Measurements from ENCODE around the gene FTO.

Gene FTO

GRCh38 chr16:53755026-53755910 is 51.3 kb downstream of the FTO start:
- no peak for DNase-seq (ENCODE audit: low read depth)

GRCh38 chr16:53756275-53756996 is 52.5 kb downstream of the FTO start:
- no peak for DNase-seq (ENCODE audit: low read depth)

DNA sequence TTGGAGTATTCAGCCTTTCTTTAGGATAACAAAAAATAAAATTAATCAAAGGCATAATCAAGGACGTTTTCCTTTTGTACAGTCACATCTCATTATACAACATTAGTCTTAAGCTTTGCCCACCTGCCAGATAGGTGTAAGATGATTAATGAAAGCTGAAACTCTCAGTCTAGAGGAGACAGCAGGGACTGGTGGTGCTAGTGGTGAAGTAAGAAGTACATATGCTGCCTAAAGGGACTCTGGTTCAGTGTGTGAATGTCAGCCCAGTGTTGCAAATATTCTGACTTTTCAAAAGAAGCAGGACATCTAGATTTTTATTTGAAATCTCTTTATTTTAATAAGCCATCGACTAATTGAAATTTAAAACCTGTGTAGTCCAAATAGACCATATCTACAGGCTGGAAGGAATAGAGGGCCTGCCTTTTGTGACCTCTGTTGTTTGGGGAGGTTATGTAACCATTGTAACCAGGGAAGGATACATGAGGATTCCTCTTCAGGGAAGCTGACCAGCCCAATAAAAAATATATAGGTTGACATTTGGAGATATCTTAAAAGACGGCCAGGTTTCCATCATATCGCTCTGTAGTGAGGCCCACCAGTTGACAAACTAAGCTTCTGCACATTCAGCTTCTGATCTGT is 54.1 kb downstream of the FTO start:
- no peak for DNase-seq (ENCODE audit: low read depth)

DNA sequence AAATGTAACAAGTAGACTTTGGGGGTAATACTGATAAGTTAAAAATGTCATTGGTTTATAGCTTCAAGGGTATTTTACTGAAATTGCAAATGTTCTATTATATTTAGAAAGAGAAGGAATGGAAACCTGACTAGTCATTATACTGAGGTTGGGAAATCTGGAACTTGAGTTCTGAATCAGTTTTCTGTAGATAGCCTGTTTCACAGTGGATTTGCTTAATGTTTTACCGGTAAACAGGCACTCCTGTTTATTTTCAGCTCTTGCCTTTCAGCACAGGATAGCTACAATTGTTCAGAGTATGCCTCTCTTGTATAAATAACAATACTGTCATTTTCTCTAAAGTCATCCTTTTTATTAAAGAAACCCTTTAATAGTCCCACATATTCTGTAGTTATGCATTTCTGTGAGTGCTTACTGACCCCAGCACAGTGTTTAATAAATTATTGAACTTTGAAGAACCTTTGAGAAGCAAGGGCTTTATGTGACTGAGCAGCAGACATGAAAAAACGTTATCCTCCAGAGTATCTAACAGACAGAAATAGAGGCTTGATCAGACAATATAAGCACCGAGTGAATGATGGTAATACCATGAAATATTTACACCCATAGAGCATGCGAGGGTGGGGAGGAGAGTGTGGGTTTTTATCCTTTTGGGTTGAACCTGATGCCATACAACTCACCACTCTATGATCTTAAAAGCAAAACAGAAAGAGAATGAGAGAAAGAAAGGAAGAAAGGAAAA is 58.2 kb downstream of the FTO start:
- no peak for DNase-seq (ENCODE audit: low read depth)

DNA sequence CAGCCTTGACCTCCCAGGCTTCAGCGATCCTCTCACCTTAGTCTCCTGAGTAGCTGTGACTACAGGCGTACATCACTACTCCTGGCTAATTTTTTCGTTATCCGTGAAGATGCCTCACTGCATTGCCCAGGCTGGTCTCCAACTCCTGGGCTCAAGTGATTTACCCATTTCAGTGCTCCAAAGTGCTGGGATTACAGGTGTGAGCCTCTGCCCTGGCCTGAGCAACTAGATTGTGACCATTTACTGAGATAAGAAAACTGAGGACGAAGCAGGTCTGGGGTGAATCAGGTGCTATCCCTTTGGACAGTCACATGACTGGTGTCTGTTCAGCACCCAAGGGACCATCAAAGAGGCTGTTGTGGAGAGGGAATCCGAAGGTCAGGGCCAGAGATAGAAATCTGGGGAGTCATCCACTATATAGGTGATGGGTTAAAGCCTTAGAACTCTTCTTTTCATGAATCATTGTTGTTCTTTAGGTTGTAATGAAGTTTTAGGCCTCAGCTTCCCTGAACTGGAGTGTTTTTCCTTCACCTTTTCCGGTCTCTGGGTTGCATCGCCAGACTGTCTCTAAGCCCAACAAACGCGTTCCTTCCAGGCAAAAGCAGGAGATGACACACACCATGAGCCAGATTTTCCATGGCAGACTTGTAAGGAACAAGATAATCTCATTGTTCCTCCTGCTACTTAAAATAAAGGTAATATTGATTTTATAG is 62.5 kb downstream of the FTO start:
- DNase-seq (ENCODE audit: low read depth) = no peak

GRCh38 chr16:53768167-53768566 is 64.2 kb downstream of the FTO start:
- no peak for DNase-seq (ENCODE audit: low read depth)

DNA sequence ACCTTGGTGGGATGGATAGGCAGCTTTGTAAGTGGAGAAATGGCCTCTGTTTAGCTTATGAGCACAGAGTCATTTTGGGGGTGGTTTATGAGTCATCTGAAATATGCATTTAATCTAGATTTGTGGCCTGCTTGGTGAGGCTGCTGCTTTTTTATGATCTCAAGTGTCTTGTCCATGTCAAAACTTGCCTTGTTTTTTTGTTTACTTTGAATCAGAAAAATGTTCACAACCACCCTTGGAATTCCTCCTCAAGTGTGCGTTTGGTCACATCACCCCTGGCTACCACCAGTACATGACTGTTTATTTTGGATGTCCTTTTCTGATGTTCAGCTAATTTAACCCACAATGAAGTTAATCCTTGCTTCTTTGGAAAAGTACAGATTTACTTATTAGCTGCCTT is 64.6 kb downstream of the FTO start:
- DNase-seq (ENCODE audit: low read depth) = no peak

GRCh38 chr16:53769185-53769584 is 65.2 kb downstream of the FTO start:
- DNase-seq (ENCODE audit: low read depth) = no peak

- no peak for DNase-seq (ENCODE audit: low read depth)
Observed at GRCh38 chr16:53769787-53770186, 65.8 kb downstream of the FTO start.

- no peak for DNase-seq (ENCODE audit: low read depth)
Observed at GRCh38 chr16:53770641-53771040, 66.7 kb downstream of the FTO start.

DNA sequence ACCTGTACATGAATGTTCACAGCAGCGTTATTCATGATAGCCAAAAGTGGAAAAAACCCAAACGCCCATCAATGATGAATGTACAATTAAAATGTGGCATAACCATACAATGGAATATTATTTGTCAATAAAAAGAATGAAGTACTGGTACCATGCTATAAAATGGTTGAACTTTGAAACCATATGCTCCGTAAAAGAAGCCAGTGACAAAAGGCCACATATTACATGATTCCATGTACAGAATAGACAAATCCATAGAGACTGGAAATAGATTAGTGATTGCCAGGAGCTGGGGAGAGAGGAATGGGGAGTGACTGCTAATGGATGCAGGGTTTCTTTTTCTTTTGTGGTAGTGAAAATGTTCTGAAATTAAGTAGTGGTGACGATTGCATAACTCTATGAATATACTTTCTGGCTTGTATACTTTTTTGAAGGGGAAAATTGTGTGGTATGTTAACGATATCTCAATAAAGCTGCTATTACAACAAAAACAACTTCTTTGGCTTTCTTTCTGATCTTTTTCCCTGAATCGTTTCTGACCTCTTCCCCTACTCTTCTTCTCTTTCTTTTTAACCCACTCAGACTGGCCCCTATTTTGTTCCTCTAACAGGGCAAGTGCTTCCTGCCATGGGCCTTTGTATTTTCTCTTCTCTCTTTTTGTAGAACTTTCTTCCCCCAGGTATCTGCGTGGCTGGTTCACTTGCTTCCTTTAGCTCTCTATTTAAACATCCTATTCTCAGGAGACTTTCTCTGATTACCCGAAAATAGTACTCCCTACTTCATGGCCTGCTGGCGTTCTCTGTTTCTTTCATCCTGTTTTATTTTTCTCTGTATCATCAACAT is 67.9 kb downstream of the FTO start:
- DNase-seq (ENCODE audit: low read depth) = no peak

DNA sequence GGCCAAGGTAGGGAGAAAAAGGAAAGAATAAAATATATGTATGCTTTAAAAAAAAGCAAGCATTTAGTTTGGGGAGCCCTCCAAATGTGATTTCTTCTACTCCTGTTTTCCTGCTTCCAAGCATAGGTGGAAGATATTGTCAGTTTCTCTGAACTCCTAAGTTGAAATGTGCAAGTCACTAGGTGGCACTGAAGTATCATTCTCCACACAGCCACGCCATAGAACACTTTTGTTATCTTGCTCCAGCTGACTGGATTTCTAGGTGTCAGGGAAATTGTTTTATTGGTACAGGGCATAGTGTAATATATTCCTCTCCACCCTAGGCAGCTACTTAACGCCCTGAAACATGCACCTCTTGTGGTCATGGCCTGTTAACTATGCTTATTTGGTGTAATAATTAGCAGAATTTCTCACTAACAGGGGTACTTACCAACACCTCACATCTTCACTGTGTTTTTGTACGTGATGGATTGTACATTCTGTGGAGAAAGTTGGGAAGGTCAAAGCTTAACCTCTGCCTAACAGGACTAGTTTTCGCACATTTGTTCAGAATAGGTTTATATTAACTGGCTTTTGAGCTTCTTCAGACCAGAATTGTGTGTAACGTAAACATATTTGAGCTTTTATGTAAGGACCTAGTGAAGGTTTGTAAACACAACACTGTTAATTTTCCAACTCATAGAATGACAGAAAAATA is 69.3 kb downstream of the FTO start:
- no peak for DNase-seq (ENCODE audit: low read depth)

GRCh38 chr16:53773881-53774280 is 69.9 kb downstream of the FTO start:
- DNase-seq (ENCODE audit: low read depth) = no peak

GRCh38 chr16:53775106-53775820 is 71.3 kb downstream of the FTO start:
- no peak for DNase-seq (ENCODE audit: low read depth)

- no peak for DNase-seq (ENCODE audit: low read depth)
Observed at GRCh38 chr16:53775821-53776431, 72.0 kb downstream of the FTO start.

DNA sequence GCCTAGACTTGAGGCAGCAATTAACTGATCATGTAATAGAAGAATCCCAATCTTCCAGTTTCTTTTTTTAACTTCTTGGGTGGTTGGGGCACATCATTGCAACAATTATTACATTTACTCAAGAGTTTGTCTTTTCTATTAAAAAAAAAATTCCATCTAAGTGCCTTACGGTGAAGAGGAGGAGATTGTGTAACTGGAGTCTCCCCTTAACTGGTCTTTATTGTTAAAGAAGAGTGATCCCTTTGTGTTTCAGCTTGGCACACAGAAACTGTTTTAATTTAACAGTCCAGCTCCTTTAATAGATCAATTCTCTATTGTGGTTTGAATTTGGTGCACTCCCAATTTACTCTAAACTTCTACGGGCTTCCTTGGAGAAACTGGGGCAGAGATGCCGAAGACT is 75.2 kb downstream of the FTO start:
- DNase-seq (ENCODE audit: low read depth) = no peak

- DNase-seq (ENCODE audit: low read depth) = no peak
Observed at GRCh38 chr16:53780051-53780450, 76.1 kb downstream of the FTO start.

DNA sequence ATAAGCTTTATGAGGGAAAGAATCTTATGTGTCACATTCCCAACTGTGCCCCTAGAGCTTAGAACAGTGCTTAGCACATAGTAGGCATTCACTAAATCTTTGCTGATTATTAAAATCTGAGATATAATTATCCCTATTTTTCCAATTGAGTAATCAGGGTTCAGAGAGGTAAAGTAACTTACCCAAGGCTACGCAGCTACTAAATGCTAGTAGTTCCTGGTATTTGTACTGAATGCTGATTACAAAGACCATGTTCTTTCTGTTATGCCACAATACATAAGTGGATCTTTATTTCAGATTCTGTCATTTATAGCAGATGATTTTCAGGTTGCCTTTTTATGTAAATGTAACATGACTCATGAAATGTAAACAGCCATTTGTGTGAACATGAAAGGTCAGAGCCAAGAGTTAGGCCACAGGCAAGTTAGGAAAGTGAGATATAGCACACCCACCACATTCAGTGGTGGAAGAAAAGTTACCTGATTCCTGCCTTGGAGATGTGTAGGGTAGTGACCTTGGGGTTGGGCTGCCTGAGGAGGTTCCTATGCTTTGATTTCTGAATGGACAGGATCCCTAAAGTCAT is 77.2 kb downstream of the FTO start:
- DNase-seq (ENCODE audit: low read depth) = no peak

DNA sequence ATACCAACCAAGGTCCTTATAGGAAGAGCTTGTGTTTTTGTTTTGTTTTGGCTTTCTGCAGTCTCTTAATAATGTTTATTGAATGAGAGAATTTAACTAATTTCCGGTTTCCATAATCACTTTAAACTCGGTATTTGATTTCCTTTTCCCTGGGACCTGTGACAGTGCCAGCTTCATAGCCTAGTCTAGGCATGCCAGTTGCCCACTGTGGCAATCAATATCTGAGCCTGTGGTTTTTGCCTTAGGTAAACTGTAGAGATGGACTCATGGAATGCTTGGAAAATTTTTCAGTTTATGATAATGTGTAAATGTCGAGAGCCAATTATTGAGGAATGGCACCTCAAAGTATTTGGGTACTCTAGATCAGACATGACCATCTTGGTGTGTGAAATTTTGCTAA is 78.2 kb downstream of the FTO start:
- DNase-seq (ENCODE audit: low read depth) = no peak
